Measurements from ENCODE around the gene CDC7. TPM values are rescaled to one million over a fixed set of nuclear protein-coding genes. Genes with fewer than 3 reads are reported as not detected.
A peak's percentile ranks its signal among the peaks of the same experiment; 100 is the strongest.
"Not testable (repeated sequence)": the region's sequence is repeated elsewhere in the genome, so short reads cannot be mapped to it uniquely, and the experiment has no call there.

Gene CDC7
- polyA plus RNA-seq (ENCODE audit: insufficient read length in 12 of 12) = 10 to 100 TPM in 6 of 12 donors, 1 to 10 TPM in 5, not detected in 1; 5.1 to 24.0 (median 10.0) TPM
- long read RNA-seq, donor 1 = 0 reads
- long read RNA-seq, donor 2 = 0 reads
- long read RNA-seq, donor 3 = 0 reads
- long read RNA-seq, donor 4 = 0 reads
- long read RNA-seq, donor 5 = 0 reads
- long read RNA-seq, donor 6 = 0 reads
- long read RNA-seq, donor 7 = 0 reads
- long read RNA-seq, donor 8 = 0 reads
- long read RNA-seq, donor 9 = 0 reads
- long read RNA-seq, donor 10 = 0 reads
- long read RNA-seq, donor 11, partial matches to known transcripts = 0 of 1 reads
- long read RNA-seq, donor 11, other reads (novel, unspliced or antisense) = 0 of 1 reads

- DNase-seq = peak; percentile 95
Measured at GRCh38 chr1:91500756-91501522, at the start of gene CDC7. CDC7 (plus strand) TSS chr1:91500851; CDS start chr1:91501717, 866 bp downstream.

GRCh38 chr1:91454136-91454535, 46.5 kb upstream of the CDC7 start:
- DNase-seq = no peak

DNA sequence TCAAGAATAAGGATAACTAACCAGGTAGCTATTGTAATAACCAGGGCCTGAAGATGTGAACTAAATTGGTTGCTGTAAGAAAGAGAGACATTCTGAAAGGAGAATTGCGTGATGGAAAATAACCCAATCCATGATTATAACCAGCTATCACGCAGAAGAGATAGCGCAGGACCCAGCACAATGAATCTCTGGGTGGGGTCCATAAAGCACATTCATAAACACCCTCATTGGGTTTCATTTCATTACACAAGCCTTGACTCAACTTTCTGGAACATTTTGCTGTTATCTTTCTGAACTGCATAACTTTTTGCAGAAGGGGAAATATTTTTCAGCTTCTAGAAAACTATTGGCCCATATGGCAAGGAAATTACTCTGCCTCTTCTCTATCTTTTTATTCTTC, 45.3 kb upstream of the CDC7 start:
- no peak for DNase-seq

- DNase-seq = no peak
Measured at GRCh38 chr1:91455896-91456295, 44.8 kb upstream of the CDC7 start.

DNA sequence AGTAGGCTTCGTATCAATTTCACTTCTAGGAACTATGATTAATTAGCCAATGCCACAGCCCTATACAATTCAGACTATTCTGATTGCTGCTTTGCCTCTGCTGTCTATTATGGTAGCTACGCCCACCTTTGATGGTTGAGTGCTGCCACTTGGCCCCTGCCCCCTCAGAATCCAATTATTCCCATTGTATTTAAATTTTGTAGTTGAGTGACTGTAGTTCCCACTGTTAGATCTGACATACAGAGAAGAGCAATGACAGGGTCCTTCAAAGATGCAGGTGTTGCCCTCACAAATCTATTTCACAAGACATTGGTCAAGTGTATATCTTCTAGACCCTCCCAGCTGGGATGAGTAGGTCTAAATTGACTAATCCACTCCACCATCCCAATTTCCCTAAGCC, 35.3 kb upstream of the CDC7 start:
- not testable (repeated sequence) for DNase-seq

- DNase-seq = no peak
Measured at GRCh38 chr1:91476533-91477217, 24.0 kb upstream of the CDC7 start.

- DNase-seq = no peak
Measured at GRCh38 chr1:91487469-91487868, 13.2 kb upstream of the CDC7 start.

- DNase-seq = no peak
Measured at GRCh38 chr1:91490501-91490900, 10.2 kb upstream of the CDC7 start.

DNA sequence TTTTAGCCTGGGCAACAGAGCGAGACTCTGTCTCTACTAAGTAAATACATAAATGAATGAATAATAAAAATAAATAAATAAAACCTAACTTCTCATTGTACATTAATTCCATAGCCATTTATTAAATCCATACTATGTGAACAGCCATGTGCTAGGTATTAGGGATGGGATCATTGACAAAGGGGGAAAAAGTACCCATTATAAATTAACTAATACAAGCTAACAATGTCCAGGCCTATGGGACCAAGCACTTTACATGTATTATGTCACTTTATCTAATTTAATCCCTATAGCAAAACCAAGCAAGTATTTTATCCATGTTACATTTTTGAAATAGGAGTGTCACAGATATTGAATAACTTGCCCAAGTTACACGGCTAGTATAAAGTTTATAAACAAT, 2.6 kb upstream of the CDC7 start:
- no peak for DNase-seq

GRCh38 chr1:91498498-91499245, 2.0 kb upstream of the CDC7 start:
- no peak for DNase-seq

- no peak for DNase-seq
Measured at GRCh38 chr1:91499346-91499745, 1.3 kb upstream of the CDC7 start.

GRCh38 chr1:91499904-91500755, 521 bp upstream of the CDC7 start:
- no peak for DNase-seq

DNA sequence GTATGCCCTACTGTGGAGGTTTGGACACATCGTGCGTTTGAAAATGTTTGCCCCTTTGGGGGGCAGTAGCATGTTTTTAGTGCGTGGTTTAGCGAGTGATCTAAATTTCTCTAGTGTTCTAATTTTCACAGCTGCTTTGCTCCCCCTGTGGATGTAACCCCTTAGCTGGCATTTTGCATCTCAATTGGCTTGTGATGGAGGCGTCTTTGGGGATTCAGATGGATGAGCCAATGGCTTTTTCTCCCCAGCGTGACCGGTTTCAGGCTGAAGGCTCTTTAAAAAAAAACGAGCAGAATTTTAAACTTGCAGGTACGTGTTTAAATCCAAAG, 836 bp downstream of the CDC7 start:
- DNase-seq = no peak

GRCh38 chr1:91501971-91502671, 1.5 kb downstream of the CDC7 start:
- DNase-seq = no peak

DNA sequence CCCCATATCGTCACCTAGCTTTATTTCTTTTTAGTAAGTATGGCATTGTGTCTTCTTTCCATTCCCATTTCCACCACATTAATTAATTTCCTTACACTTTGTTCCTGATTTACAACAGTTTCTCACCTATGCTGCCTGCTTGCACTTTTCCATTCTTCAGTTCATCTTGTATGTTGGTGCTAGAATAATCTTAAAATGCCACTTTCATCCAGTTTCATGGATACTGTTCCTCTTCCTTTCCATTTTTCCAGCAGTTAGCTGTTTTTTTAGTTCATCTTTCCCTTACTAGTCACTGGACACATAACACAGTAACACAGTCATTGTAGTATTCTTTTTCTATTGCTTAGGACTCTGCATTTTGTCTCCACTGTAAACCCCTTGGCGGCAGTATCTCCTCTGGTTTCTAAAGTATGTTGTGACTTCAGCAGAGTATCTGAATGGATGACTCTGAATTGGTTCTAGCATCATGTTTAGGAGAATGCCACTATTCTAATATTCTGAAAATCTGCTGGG, 2.1 kb downstream of the CDC7 start:
- DNase-seq = no peak

DNA sequence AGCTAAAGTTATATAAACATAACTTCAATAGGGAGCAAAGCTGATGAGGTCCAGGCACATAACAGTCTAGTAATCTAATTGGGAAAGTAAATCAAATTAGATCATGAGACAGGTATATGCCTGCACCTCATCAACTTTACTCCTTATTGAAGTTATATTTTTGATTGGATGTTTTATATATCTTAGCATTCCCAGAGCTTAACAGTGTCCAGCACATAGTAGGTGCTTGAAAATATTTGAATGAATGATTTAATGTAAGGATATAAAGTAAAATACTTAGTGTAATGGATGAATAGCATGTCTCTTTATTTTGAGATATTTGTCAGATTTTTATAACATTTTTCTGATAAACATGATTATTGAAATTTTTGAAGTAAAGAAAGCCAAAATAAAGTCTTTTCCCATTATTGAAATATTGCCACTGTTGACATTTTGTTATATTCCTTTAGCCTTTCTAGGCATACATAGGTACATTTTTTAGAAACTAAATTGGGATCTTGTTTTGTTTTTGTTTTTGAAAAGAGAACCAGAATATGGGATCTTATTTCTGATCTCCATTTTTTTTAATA, 2.8 kb downstream of the CDC7 start:
- no peak for DNase-seq

GRCh38 chr1:91503975-91504530, 3.4 kb downstream of the CDC7 start:
- DNase-seq = no peak

DNA sequence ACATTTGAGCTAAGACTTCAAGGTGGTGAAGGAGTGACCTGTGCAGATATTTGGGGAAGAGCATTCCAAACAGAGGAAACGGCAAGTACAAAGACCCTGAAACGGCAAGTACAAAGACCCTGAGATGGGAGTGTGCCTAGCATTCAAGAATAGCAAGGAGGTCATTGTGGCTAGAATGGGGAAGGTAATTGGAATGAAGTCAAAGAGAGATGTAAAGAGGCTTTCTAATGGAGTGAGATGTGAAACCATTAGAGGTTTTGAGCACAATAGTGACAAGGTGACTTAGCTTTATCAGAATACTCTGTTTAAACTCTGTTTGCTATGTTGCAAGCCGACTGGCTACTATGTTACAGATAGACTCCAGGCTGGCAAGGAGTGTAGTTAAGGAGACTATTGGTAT, 4.4 kb downstream of the CDC7 start:
- no peak for DNase-seq

- no peak for DNase-seq
Measured at GRCh38 chr1:91506071-91506470, 5.4 kb downstream of the CDC7 start.

DNA sequence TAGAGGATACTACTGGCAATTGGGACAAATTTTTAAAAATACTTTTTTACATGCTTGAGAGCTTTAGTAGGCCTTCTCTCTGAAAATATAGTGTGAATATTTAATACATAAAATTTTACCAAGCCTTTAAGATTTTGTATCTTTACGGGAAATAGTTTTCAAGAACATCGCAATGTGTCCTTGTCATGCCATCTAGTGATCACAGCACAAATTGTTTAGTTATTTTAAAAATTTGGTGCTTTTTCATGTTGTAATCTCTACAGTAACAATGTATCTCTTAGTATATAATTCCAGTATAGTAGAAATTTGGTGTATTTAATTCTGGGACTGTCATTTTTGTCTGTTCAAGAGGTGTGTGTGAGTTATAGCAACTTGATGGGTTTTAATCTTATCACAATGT, 6.7 kb downstream of the CDC7 start:
- DNase-seq = no peak

Measured in muscle of arm (tissue), 14 donors.